GM20000 (cell line): ENCODE data around the gene ASIC3.

Source experiments
- DNase-seq: peaks from one replicate; pipeline ENCODE4 v3.0.0; 2012; ENCODE audit warnings: low spot score
- TF ChIP-seq, protein P1 (sequence below): IDR thresholded peaks from 2 replicates; pipeline ENCODE4 v1.5.1; 2012; ENCODE audit warnings: mild to moderate bottlenecking, control low read depth; ENCODE audit errors: extremely low read depth, missing control alignments

Gene ASIC3

DNA sequence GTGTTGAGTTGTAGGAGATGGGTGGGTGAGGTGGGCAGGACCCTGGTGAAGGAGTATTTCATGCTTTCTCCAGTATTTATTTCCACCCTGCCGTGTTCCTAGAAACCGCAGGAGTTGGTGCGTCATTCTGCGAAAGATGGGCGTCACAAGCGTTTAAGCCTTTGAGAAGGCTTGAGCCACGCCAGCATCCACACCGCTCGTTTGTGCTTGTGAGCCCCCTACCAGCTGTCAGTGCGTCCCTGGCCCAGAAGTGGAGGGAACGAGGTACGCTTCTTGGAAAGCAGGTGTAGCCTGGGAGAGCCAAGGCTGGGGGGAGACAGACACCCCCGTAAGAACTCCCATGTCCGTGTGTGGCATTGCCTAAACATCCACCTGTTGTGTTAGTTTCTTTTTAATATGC, 43.7 kb downstream of the ASIC3 start:
- DNase-seq, result no peak
- TF ChIP-seq, protein P1, sequence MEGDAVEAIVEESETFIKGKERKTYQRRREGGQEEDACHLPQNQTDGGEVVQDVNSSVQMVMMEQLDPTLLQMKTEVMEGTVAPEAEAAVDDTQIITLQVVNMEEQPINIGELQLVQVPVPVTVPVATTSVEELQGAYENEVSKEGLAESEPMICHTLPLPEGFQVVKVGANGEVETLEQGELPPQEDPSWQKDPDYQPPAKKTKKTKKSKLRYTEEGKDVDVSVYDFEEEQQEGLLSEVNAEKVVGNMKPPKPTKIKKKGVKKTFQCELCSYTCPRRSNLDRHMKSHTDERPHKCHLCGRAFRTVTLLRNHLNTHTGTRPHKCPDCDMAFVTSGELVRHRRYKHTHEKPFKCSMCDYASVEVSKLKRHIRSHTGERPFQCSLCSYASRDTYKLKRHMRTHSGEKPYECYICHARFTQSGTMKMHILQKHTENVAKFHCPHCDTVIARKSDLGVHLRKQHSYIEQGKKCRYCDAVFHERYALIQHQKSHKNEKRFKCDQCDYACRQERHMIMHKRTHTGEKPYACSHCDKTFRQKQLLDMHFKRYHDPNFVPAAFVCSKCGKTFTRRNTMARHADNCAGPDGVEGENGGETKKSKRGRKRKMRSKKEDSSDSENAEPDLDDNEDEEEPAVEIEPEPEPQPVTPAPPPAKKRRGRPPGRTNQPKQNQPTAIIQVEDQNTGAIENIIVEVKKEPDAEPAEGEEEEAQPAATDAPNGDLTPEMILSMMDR, result no peak

DNA sequence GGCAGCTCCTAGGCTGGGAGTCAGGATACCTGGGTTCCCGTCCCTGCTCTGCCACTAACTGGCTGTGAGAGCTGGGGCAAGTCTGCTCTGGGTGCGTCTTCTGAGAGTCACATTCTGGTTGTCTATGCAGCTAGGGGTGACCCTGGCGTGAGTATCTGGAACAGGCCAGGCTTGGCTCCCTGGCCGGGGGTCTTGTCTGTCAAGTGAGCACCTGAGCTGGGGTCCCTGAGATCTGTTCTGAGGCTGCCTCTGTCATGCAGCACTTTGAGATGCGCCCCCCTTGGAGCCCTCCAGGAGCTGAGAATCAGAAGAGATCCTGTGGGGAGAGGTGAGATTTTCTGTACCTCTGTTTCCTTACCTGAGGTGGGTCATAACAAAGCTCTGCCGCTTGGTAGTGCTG, 45.4 kb downstream of the ASIC3 start:
- no peak for DNase-seq
- TF ChIP-seq, protein P1, result no peak

DNA sequence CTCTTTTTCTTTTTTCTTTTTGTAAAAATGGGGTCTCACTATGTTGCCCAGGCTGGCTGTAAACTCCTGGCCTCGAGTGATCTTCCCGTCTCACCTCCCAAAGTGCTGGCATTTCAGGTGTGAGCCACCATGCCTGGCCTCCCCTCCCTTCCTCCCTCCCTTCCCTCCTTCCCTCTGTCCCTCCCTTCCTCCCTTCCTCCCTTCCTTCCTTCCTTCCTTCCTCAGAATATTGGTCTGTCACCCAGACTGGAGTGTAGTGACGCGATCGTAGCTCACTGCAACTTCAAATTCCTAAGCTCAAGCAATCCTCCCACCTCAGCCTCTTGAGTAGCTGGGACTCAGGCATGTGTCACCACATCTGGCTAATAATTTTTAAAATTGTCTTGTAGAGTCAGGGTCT, 46.3 kb downstream of the ASIC3 start:
- TF ChIP-seq, protein P1, result no peak
- no peak for DNase-seq

DNA sequence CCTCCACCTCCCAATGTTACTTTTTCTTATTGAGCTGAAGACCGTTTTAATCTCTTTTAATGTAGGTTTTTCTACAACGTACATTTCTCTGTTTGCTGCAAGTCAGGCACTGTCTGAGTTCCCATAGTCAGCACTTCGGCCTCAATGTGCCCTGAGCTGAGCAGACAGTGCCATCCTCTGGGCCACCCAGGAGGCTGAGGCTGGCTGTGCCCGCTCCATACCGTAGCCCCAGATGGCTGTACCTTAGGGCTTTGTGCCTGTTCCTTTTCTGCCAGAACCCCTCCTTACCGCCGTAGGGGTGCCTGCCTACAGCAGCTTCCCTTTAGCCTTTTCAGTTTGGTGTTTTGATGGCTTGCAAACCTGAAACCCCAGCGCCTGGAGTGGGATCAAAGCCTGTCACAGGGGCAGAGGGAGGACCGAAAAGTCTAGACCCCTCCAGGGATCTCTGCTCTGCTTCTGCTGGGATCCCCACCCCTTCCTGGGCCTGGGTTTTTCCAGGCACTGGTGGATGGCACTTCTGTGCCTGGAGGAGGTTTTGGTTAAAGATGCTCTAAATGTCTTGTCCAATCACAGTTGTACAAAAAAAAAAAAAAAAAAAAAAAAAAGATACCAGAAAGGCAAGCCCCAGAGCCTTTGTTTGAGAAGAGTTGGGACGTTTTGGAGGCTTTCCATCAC, 46.9 kb downstream of the ASIC3 start:
- DNase-seq, result no peak
- TF ChIP-seq, protein P1, result no peak

DNA sequence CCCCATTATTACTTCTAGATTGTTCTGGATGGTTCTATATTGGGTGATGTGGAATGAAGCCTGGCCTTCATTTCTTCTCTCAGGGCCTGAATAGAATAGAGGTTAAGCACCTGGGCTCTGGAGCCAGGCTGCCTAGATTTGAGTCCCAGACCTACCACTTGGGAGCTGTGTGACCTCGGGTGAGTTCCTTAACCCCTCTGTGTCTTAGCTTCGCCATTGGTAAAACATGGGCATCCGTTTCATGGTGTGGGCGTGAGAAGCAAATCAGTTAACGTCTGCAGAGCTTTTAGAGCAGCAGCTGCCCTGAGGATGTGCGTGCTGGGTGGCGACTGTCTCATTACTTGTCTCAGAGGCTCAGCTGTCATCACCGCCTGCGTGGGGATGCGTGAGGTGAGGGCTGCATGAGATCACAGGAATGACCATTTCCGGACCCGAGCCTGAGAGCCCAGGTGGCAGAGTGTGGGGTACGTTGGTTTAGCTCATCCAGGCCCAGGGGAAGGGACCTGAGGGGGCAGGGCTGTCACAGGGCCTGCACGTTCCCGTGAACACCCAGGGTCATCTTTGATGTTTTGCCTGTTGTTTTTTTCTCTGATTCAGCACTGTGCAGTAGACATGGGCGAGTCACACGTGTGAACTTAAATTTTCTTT, 47.6 kb downstream of the ASIC3 start:
- no peak for DNase-seq

DNA sequence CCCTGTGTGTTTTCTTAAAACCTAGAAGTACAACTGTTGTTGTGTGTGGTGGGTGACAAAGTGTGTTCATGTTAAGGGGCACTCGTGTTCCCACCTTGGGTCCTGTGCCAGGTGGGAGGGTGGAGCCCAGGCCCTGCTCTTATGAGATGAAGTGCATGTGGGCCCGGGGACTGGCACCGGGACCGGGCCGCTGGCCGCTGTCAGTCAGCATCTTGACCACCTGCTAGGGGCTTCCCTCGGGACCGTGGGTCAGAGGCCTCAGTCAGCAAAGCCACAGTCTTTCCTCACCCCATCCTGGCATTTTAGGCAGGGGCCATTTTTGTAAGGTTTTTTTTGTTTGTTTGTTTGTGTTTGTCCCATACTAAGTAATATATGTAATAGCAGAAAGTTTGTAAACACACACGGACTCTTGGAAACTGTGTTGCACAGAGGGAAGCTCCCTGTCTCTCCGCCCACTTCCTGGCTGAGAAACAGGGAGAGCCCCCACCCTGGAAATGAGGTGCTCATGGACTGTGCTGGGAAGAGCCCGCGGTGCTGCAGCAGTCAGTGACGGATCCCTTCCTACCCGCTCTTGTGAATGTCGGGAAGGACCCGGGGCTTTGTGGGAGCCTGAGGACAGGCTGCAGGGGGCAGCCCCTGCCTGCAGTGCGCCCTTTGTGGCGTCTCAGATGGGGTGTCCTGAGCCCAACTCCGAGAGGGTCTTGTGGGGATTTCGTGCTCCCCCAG, 51.3 kb downstream of the ASIC3 start:
- DNase-seq, result no peak
- TF ChIP-seq, protein P1, result no peak

More for the DNA sequence above, 47.6 kb downstream of the ASIC3 start:
- TF ChIP-seq, protein P1, result no peak

DNA sequence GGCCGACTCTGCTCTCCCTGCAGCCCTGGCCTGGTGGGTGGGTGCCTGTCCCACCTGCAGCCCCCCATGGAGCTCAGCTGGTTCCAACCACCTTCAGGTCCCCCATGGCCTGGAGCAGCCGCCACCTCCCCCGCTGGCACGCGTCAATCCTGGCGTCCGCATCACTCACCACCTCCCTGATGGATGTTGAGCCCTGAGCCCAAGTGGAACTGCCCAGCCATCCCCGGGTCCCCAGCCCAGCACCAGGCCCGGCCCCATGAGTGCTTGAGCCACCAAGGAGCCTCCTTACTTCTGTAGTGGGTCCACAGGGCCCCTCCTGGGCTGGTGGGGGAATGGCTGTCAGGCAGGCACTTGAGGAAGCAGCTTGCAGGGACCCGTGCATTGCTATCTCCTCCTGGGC, 52.6 kb downstream of the ASIC3 start:
- DNase-seq, result no peak
- TF ChIP-seq, protein P1, result no peak
